GM12874 (cell line): ENCODE data around the gene SLC28A1.
A peak's percentile ranks its signal among the peaks of the same experiment; 100 is the strongest.

Source experiments
- CTCF ChIP-seq: IDR thresholded peaks from 2 replicates; pipeline ENCODE4 v1.5.1; 2011; ENCODE audit warnings: low read depth, mild to moderate bottlenecking, control low read depth, low read length, moderate library complexity; ENCODE audit not compliant: insufficient read depth

SLC28A1 gene

DNA sequence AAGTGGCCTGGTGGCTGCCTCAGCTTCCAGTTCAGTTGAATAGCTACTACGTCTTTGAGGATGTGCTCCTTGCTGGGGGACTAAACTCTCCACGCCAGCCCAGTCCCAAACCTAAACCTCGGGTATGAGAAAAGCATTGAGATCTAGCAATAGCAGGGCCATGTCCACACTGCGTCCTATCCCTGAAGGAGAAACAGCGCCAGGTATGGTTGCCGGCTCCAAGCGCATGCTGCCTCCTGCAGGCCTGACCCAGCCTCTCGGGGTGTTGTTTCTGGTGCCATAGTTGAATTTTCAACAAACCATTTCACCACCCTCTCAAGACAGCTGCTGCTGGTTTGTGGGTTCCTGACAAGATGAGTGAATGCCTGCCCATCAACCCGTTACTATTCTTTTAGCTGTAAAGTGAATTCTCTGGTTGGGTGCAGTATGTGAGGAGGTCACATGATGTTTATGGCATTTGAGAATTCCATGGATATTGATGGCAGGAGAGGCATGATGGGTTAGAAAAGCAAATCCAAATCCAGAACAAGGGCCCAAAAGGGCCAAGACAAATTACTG lies 13.0 kb upstream of the SLC28A1 start:
- no peak for TF ChIP-seq CTCF

DNA sequence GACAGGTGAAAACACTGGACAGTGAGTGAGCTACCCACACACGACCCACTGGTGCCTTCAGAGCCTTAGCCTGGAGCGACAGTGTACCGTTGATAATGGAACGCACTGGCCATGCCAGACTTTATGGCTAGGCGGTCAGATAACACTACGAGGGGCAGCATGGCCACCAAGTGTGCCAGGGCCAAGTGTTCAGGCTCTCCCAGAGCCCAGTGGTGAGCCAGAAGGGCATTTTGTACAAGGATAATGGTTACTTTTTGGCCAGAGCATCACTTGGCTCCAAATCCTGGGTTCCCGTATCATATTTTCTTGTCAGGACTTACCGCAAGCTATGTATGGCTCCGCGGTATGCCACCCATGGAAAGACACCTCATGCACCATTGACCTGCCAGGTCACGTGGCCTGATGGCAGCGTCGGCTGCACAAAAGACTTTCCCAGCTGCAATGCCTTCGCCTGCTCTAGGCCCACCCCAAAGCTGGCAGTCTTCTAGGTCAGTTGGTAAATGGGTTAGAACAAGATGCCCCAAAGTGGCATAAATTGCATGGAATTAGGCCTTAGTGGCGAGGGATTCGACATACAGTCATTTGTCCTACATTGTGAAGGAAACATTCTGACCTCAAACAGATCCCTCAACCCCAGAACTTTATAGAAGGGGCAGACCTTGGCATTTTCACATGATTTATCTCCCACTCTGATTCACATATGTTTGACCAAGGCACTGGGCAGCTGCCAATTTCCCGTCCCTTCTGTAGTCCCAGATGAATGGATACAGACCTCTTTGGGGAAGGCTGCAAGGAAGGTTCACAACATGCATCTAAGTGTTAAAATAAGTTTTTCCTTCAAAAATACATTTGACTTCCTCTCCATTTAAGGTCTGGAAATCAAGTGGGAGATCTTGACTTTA lies 12.2 kb upstream of the SLC28A1 start:
- no peak for TF ChIP-seq CTCF

- TF ChIP-seq CTCF, result no peak
These were observed 10.5 kb upstream of the SLC28A1 start for GRCh38 chr15:84873997-84874396.

- no peak for TF ChIP-seq CTCF
These were observed 9.3 kb upstream of the SLC28A1 start for GRCh38 chr15:84874981-84875699.

DNA sequence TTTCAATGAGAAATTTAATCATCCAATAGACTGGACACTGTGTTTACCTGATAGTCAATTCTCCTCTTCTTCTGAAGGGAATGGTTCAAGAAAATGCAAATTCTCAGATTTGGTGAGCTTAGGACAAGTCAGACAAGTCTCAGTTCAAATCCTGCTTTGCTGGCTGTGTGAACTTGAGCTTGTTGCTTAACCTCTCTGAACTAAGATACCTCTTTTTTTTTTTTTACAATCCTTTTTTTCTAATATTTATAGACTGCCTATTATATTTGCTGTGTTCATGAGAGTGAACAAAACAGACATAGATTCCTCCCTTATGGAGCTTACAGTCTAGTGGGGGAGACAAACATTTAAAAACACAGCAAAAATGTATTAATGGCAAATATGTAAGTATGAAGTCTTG lies 8.2 kb upstream of the SLC28A1 start:
- no peak for TF ChIP-seq CTCF

- TF ChIP-seq CTCF, result peak; percentile 77
These were observed 6.0 kb upstream of the SLC28A1 start for GRCh38 chr15:84878504-84878903.

DNA sequence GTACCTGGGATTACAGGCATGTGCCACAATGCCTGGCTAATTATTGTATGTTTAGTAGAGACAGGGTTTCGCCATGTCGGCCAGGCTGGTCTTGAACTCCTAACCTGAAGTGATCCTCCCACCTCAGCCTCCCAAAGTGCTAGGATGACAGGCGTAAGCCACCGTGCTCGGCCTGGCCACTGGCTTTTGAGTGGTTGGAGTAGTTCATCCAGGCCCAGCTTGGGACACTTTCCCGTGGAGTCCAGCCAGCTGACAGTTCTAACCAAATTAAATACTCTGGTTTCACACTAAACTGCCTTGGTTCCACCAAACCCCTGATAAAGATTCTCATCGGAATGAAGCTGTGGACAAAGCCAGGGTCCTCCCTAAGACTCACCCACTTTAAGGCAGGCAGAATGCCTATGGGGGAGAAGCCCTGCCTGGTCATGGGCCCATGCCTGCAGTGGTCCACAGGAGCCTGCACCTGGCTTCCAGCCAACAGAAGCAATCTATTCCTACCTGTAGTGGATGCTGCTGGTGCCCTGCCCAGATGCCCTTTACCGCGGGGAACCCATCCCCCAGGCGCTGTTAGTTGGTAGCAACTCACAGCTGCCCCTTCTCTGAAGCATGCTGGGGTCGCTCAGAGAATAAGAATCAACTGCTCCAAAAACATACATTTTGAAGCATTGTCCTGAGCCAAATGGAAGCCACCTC lies 5.2 kb upstream of the SLC28A1 start:
- TF ChIP-seq CTCF, result no peak
